Heart right ventricle (tissue), 16 donors: ENCODE data around the gene AGAP1. TPM values are rescaled to one million over a fixed set of nuclear protein-coding genes. Genes with fewer than 3 reads are reported as not detected.

ENCODE experiments used
- ATAC-seq, 8 donors: fragments of 200-7000 bp; cut with Tn5 transposase; one replicate each; pipeline ENCODE4 v1.9.1; 2020; ENCODE audit warnings: mild to moderate bottlenecking in 8 of 8, moderate library complexity in 8 of 8, moderate number of reproducible peaks in 1 of 8
- DNase-seq, 2 donors: peaks; one replicate each; pipeline ENCODE4 v3.0.0-alpha.2; 2020
- H3K27ac ChIP-seq, 10 donors: fragments of 200-600 bp; sonication (generic) in 2 of 10; one replicate each; pipeline versions ENCODE4 v1.5.0 to v1.8.0; 2020 to 2022; ENCODE audit warnings: mild to moderate bottlenecking in 3 of 10
- H3K27me3 ChIP-seq, 7 donors: fragments of 200-600 bp; one replicate each; pipeline ENCODE4 v1.8.0; 2021 to 2022; ENCODE audit warnings: mild to moderate bottlenecking in 2 of 7
- H3K36me3 ChIP-seq, 9 donors: fragments of 200-600 bp; sonication (generic) in 1 of 9; one replicate each; pipeline versions ENCODE4 v1.5.0 to v1.8.0; 2020 to 2022; ENCODE audit warnings: mild to moderate bottlenecking in 2 of 9
- H3K4me1 ChIP-seq, 9 donors: fragments of 200-600 bp; sonication (generic) in 1 of 9; one replicate each; pipeline versions ENCODE4 v1.5.0 to v1.8.0; 2020 to 2022; ENCODE audit warnings: mild to moderate bottlenecking in 4 of 9
- H3K4me3 ChIP-seq, 10 donors: fragments of 200-600 bp; sonication (generic) in 2 of 10; one replicate each; pipeline versions ENCODE4 v1.5.0 to v1.8.0; 2020 to 2022; ENCODE audit warnings: mild to moderate bottlenecking in 7 of 10, moderate library complexity in 2 of 10
- H3K9me3 ChIP-seq, 11 donors: fragments of 200-600 bp in 10 of 11; sonication (generic) in 2 of 11; one replicate each; pipeline versions ENCODE4 v1.5.0 to v1.8.0; 2013 to 2022; ENCODE audit warnings: mild to moderate bottlenecking in 2 of 11, control low read depth in 1 of 11, moderate library complexity in 1 of 11
- CTCF ChIP-seq, 9 donors: fragments of 200-600 bp; sonication (generic) in 2 of 9; IDR thresholded peaks; one replicate each; pipeline versions ENCODE4 v1.5.0 to v1.8.0; 2021 to 2022; ENCODE audit warnings: antibody characterized with exemption in 9 of 9, mild to moderate bottlenecking in 5 of 9, moderate library complexity in 1 of 9
- WGBS, 2 donors: extraction: QIAGEN DNeasy Blood & Tissue Kit; methylation state at CpG; one replicate each; pipeline ENCODE4 v1.1.7; 2013; ENCODE audit warnings: inconsistent platforms in 1 of 2; 5-methylcytosine and 5-hydroxymethylcytosine counted together
- intact Hi-C, 10 donors: fragments of 100-400 bp; cut with DNase I; formaldehyde crosslinking; loops; one replicate each; pipeline versions ENCODE4 v1.11.1 to v1.14.2; 2022
- polyA plus RNA-seq, 2 donors: library from polyadenylated mRNA; stranded (reverse); fragments of 200-250 nt; gene quantifications; one replicate each; pipeline ENCODE4 v1.2.3, GENCODE V29; 2013
- total RNA-seq, 10 donors: library from RNA; stranded (reverse); fragmentation: NEBNext Ultra II Directional in 3 of 10; extraction: Animal tissue kit (Norgen Biotek cat#: 25700) in 3 of 10; gene quantifications; one replicate each; pipeline versions ENCODE4 v1.2.1 to v1.2.4, GENCODE V29; 2021 to 2023
- donor health status: Arrhythmogenic right ventricular cardiomyopathy.
- donor health status: ischemic (EF 13 %, LVEDD 7.1; RV severe dilation, severe dysfunction).
- donor health status: healthy with polysubstance abuse.
- donor health status: DM: no; HTN: yes; CAD: no.
- donor health status: DM: no; HTN: no; CAD: no.
- donor health status: ischemic (EF 25% LVEDD 6.9; RV normal size, moderate dysfunction).
- donor health status: ischemic (EF 25% LVEDD 5.7; RV mildly dilated, moderate dysfunction).
- donor health status: healthy.
- donor health status: DM: yes; HTN: yes; CAD: no.
- donor health status: Ischemic cardiomyopathy.
- donor health status: ischemic (EF 35%, LVEDD 5.7; RV mildly dilated, moderate dysfunction).
- donor health status: nonischemic (EF 11% LVEDD 7.7; RV severe dilation, severe dysfunction).
- donor health status: DM: yes; HTN: yes; CAD: no.
- donor health status: PGD.
- donor health status: ischemic (EF 29% LVEDD 5.4; RV normal size, mild dysfunction).
- donor health status: nonischemic (EF 23%, LVEDD 6.1; RV moderate dilation, normal function).

AGAP1 gene
- total and polyA plus RNA-seq, 12 donors = 3.5 to 29.2 (median 19.4) TPM

GRCh38 chr2:236052926-236053821, 559.3 kb downstream of the AGAP1 start:
- H3K4me1 ChIP-seq = no peaks in the 10 kb centered on the region
- intact Hi-C loops = no loop called here
- H3K4me3 ChIP-seq = no peak overlapping the region
- H3K36me3 ChIP-seq = peaks cover 0 to 27% (median 3%) of the 10 kb centered on the region in 9 donors
- no peak for ATAC-seq
- 86 to 87% methylated on average over 37 of the region's 37 CpGs for WGBS, 2 donors
- H3K9me3 ChIP-seq = peaks cover 0 to 7% (median 3%) of the 10 kb centered on the region in 11 donors
- H3K27me3 ChIP-seq = no peaks in the 10 kb centered on the region
- no peak for DNase-seq
- TF ChIP-seq CTCF (IDR thresholded peaks at IDR 0.05) = no peak
- H3K27ac ChIP-seq = no peak overlapping the region

- peaks cover 0 to 23% (median 2%) of the 10 kb centered on the region in 9 donors for H3K36me3 ChIP-seq
- H3K4me3 ChIP-seq = no peak overlapping the region
- intact Hi-C loops = no loop called here
- ATAC-seq = no peak
- WGBS, 2 donors = 67 to 77% methylated on average over 2 of the region's 2 CpGs
- no peak overlapping the region for H3K27ac ChIP-seq
- H3K9me3 ChIP-seq = peaks cover 0 to 10% (median 3%) of the 10 kb centered on the region in 11 donors
- TF ChIP-seq CTCF (IDR thresholded peaks at IDR 0.05) = no peak
- DNase-seq = no peak
- no peaks in the 10 kb centered on the region for H3K4me1 ChIP-seq
- H3K27me3 ChIP-seq = no peaks in the 10 kb centered on the region
These were observed 560.3 kb downstream of the AGAP1 start for GRCh38 chr2:236054125-236054524.

DNA sequence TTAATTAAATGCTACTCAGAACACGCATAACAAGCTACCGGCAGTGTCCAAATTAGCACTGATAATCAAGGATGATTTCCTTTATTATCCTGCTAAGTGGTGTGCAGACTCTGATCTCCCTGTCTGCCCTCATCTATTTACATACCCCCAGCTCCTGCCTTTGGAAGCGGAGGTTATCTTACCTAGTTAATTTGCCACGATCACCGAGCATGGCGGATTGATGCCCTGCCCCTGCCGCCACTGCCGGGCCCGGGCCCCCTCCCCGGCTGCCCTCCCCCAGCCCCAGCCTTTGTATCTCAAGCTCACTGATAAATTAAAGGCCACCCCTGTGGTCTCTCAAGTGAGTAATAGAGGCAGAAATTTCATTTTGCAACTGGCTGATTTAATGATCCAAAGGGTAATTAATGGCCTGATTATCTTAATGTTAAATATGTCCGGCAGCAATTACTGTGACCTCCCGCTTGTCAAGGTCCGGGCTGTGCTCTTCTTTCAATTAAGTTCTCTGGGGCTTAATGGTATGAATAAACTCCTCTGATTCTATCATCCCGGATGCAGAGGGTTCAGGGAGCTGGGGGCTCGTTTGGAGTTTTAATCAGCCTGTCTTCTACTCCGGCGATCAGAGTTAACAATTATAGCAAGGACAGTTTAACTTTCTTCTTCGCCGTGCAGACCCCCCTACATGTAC, 560.9 kb downstream of the AGAP1 start:
- intact Hi-C loops = no loop called here
- H3K4me3 ChIP-seq = no peak overlapping the region
- peaks cover 0 to 10% (median 3%) of the 10 kb centered on the region in 11 donors for H3K9me3 ChIP-seq
- peaks cover 0 to 20% (median 0%) of the 10 kb centered on the region in 9 donors for H3K36me3 ChIP-seq
- 82 to 83% methylated on average over 19 of the region's 19 CpGs for WGBS, 2 donors
- DNase-seq (no peak), ATAC-seq (no peak)
- TF ChIP-seq CTCF (IDR thresholded peaks at IDR 0.05) = no peak
- no peaks in the 10 kb centered on the region for H3K27me3 ChIP-seq
- H3K4me1 ChIP-seq = no peaks in the 10 kb centered on the region
- no peak overlapping the region for H3K27ac ChIP-seq

- no peak for TF ChIP-seq CTCF (IDR thresholded peaks at IDR 0.05)
- intact Hi-C loops = no loop called here
- Histone ChIP-seq H3K4me3 (no peak overlapping the region), H3K4me1 (no peaks in the 10 kb centered on the region), H3K36me3 (peaks cover 0 to 20% (median 0%) of the 10 kb centered on the region in 9 donors), H3K27me3 (no peaks in the 10 kb centered on the region), H3K27ac (no peak overlapping the region), H3K9me3 (peaks cover 0 to 10% (median 3%) of the 10 kb centered on the region in 11 donors)
- ATAC-seq = no peak
- DNase-seq = no peak
- WGBS, 2 donors = 80 to 89% methylated on average over 13 of the region's 13 CpGs
These were observed 561.6 kb downstream of the AGAP1 start for GRCh38 chr2:236055471-236055870.
